ENCODE results near the gene LINGO4.
"Not testable (repeated sequence)": the region's sequence is repeated elsewhere in the genome, so short reads cannot be mapped to it uniquely, and the experiment has no call there.

LINGO4 gene

GRCh38 chr1:151782026-151782425, 23.2 kb downstream of the LINGO4 start:
- DNase-seq (ENCODE audit: low spot score) = not testable (repeated sequence)

DNA sequence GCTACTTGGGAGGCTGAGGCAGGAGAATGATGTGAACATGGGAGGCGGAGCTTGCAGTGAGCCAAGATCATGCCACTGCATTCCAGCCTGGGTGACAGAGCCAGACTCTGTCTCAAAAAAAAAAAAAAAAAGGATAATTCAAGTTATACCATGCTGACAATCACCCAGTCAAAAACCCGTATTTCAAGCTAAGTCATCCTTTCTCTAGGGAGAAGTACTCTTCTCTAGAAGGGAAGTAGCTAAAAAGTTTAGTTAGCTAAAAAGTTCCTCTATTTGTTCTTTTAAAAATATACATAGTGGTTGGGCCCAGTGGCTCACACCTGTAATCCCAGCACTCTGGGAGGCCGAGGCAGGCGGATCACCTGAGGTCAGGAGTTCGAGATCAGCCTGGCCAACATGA, 24.5 kb downstream of the LINGO4 start:
- not testable (repeated sequence) for DNase-seq (ENCODE audit: low spot score)

DNA sequence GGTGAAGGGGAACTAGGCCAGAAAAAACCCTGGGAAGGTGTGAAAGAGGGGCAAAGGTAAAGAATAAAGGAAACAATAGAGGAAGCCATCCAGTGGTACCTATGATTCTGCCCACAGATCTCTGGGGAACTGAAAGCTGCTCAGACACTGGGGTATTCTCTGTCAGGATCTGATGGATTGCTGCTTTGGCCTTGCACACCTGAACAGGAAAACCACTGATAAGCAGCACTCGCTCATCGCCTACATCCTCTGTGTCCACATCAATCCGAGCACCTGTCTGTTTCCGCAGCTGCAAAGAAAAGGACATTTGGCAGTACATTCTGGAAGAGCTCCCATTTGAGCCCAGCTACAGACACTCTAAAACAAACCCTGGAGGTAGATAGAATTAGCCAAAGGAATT, 25.4 kb downstream of the LINGO4 start:
- no peak for DNase-seq (ENCODE audit: low spot score)

- no peak for DNase-seq (ENCODE audit: low spot score)
These were observed 27.9 kb downstream of the LINGO4 start for GRCh38 chr1:151777317-151777716.

DNA sequence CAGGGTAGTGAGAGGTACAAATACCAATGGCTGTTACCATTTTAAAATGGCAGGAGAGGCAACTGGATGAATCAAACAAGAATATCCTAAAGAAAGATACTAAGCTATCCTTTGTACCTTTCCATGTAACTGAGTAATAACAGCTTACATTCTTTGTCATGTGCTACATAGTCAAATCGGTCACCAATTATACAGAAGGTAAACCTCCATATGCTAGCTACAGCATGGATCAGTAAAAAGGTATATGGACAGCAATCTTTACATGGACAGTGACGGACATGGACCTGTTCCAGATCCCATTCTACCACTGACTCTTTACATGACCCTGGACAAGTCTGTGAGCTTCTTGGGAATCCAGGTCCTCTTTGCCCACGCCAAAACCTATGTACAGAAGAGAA, 28.6 kb downstream of the LINGO4 start:
- no peak for DNase-seq (ENCODE audit: low spot score)

DNA sequence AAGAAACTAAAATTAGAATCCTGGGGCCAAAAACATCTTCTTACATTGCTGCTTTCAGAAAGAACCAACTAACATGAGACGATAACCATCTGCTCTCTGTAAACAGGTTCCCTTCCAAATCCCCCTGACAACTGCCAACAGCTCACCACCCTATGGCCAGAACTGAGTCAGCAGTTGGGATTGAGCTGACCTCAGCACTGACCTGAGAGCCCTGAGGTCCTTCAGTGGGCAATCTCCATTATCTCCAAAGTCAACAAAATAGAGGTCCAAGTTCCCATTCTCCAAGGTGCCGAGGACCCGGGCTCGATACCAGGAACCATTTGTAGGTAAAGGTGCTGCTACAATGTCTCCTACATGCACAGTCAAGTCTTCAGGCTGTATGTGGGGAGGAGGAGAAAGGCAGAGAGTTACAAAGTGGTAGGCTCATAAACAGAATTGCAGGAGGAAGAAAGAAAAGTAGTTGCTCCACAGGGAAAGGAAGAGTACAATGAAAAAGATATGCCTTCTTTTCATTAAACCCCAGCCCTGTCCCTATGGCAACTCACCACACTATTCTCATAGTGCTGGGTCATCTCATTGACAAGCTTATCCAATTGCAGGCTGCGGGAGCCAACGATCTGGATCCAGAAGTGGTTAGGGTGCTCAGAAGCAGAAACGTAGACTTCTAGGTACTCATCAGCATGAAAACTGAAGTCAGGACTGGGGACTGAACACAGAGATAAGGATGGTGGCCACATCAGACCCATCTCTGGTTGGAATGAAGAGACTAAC, 29.1 kb downstream of the LINGO4 start:
- DNase-seq (ENCODE audit: low spot score) = no peak

DNA sequence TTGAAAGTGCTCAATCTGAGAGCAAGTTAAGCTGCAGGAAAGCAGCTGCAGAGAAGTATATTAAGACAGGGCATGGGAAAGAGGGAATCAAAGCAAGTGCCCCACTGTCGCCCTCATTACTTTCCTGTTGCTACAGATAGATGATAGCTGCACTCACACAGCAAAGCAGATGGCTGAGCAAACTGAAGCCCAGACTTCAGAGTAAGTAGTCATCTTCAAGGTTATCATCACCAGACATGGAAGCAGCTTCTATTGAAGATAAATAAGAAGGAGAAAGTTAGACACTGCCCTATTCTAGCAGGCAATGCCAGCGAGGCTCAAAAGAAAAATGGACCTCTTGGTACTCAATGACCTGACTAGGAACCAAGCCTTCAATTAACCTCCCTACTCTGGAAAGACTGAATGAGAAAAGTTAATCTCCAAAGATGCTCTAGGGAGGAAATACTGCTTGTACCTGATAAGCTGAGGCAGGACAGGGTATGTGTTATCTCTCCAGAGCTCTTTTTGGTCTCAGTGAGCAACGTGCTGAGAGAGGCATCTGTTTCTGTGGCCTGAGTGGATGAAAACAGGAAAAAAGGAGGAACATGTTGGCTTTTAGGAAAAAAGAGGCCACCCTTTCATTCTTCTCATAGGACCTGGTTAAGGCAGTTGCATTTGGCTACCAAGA, 30.8 kb downstream of the LINGO4 start:
- no peak for DNase-seq (ENCODE audit: low spot score)

GRCh38 chr1:151773702-151774101, 31.5 kb downstream of the LINGO4 start:
- DNase-seq (ENCODE audit: low spot score) = peak; percentile 86

- DNase-seq (ENCODE audit: low spot score) = not testable (repeated sequence)
These were observed 35.9 kb downstream of the LINGO4 start for GRCh38 chr1:151769270-151769669.

GRCh38 chr1:151768351-151769066, 36.7 kb downstream of the LINGO4 start:
- DNase-seq (ENCODE audit: low spot score) = not testable (repeated sequence)

GRCh38 chr1:151763990-151764389, 41.2 kb downstream of the LINGO4 start:
- DNase-seq (ENCODE audit: low spot score) = no peak

GRCh38 chr1:151762941-151763921, 42.0 kb downstream of the LINGO4 start, which contains the start of gene MRPL9:
Gene MRPL9, minus strand, starts transcription at chr1:151763496. Its CDS starts 17 bp downstream, at chr1:151763479.
- DNase-seq (ENCODE audit: low spot score) = peak; percentile 85

- peak; percentile 26 for DNase-seq (ENCODE audit: low spot score)
These were observed 44.4 kb downstream of the LINGO4 start for GRCh38 chr1:151760597-151761385.

DNA sequence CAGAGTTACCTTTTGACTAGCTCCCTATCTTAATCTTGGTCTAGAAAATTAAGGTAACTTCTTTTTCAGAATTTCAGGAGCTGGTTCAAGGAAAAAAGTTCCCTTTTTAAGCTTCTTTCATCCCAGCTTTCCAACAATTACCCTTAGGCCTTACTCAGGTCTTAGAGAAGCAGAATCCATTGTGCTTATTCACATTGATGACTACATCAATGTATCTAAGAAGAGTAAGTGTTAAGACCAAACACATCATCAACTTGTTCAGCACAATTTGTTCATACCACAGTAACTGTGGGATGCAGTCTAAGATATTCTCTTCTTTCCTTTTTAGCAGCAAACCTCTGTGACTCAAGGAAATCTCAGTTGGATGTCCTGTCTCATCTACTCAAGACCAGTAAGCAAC, 46.0 kb downstream of the LINGO4 start:
- no peak for DNase-seq (ENCODE audit: low spot score)

- peak; percentile 56 for DNase-seq (ENCODE audit: low spot score)
These were observed 48.9 kb downstream of the LINGO4 start for GRCh38 chr1:151756291-151756690.
